ENCODE results near the gene CCDC102B.

GRCh38 chr18:68918216-68918615, 120.3 kb downstream of the CCDC102B start:
- no peak for TF ChIP-seq CTCF (IDR thresholded peaks at IDR 0.05; ENCODE audit: poor library complexity, severe bottlenecking)
- TF ChIP-seq REST (IDR thresholded peaks at IDR 0.05; ENCODE audit: borderline replicate concordance): no peak
- TF ChIP-seq POLR2AphosphoS5 (IDR thresholded peaks at IDR 0.05): no peak
- TF ChIP-seq TAF1 (IDR thresholded peaks at IDR 0.05; ENCODE audit: low read depth): no peak
- TF ChIP-seq SMC3 (conservative IDR thresholded peaks at IDR 0.05; ENCODE audit: poor library complexity): no peak
- no peak for TF ChIP-seq MXI1 (conservative IDR thresholded peaks at IDR 0.05; ENCODE audit: poor library complexity, severe bottlenecking)
- no peak for TF ChIP-seq EZH2 (IDR thresholded peaks at IDR 0.05; ENCODE audit: borderline replicate concordance, insufficient read depth, low read length, poor library complexity, severe bottlenecking)

Measured in neural cell (in vitro differentiated cells).